Adipocyte (in vitro differentiated cells): ENCODE measurements around the gene GUCD1.
A peak's percentile ranks its signal among the peaks of the same experiment; 100 is the strongest.

Experiments
- DNase-seq: peaks from one replicate; pipeline ENCODE4 v3.0.0-alpha.2; 2015; ENCODE audit warnings: low read depth
- H3K27me3 ChIP-seq: replicated peaks from 2 replicates; pipeline ENCODE4 v1.7.0; 2013; ENCODE audit warnings: mild to moderate bottlenecking, low read length, moderate library complexity; ENCODE audit not compliant: control insufficient read depth, insufficient read depth
- H3K36me3 ChIP-seq: 2 replicates; pipeline ENCODE4 v1.7.0; 2013; ENCODE audit warnings: low read length, mild to moderate bottlenecking, moderate library complexity; ENCODE audit not compliant: control insufficient read depth, insufficient read depth, severe bottlenecking
- H3K4me1 ChIP-seq: 2 replicates; pipeline ENCODE4 v1.7.0; 2013; ENCODE audit warnings: mild to moderate bottlenecking, low read length, moderate library complexity; ENCODE audit not compliant: control insufficient read depth, insufficient read depth
- H3K4me3 ChIP-seq: 2 replicates; pipeline ENCODE4 v1.7.0; 2013; ENCODE audit warnings: mild to moderate bottlenecking, low read length, moderate library complexity
- H3K9ac ChIP-seq: 2 replicates; pipeline ENCODE4 v1.7.0; 2013; ENCODE audit warnings: mild to moderate bottlenecking, low read length, moderate library complexity
- H3K9me3 ChIP-seq: 2 replicates; pipeline ENCODE4 v1.7.0; 2013; ENCODE audit warnings: mild to moderate bottlenecking, low read length, moderate library complexity; ENCODE audit not compliant: control insufficient read depth

GUCD1 gene

DNA sequence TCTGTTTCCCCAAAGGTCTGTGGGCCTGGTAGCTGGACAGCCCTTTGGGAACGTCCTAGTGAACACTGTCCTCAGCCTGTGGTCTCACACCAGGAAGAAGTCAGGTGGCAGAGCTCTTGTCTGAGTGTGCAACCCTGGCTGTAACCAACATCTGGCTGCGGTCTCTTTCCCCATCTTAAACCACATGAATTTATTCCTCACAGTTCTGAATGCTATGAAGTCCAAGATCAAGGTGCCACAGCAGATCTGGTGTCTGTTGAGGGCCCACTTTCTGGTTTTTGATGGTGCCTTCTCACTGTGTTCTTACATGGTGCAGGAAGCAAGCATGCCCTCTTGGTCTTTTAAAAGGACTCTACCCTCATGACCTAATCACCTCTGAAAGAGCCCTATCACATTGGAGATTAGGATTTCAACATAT is 57.1 kb downstream of the GUCD1 start:
- DNase-seq: no peak
- H3K36me3 ChIP-seq: no peaks in the 10 kb centered on the region
- H3K9ac ChIP-seq: no peak overlapping the region
- no peaks in the 10 kb centered on the region for H3K9me3 ChIP-seq
- no peaks in the 10 kb centered on the region for H3K4me1 ChIP-seq
- H3K27me3 ChIP-seq: peaks cover 43% of the 10 kb centered on the region
- H3K4me3 ChIP-seq: no peak overlapping the region

DNA sequence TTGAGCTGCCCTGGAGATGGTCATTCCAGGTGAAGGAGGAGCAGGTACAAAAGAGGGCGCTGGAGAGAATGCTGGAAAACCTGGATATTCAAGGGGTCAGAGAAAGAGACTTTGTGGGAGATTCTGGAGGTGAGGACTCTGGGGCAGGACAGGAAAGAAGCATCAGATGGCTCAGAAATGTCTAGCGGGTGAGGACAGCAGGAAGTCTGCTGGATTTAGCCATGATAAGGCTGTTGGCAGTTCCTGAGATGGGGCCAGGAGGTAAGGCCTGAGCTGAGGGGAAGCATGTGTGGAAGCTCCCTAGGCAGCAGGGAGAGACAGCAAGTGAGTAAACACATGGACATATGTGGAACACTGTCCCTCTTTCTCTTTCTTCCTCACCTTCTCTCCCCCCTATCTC is 58.3 kb downstream of the GUCD1 start:
- H3K36me3 ChIP-seq: no peaks in the 10 kb centered on the region
- no peak for DNase-seq
- H3K9me3 ChIP-seq: no peaks in the 10 kb centered on the region
- no peak overlapping the region for H3K9ac ChIP-seq
- H3K4me1 ChIP-seq: no peaks in the 10 kb centered on the region
- peaks cover 43% of the 10 kb centered on the region for H3K27me3 ChIP-seq
- H3K4me3 ChIP-seq: no peak overlapping the region

DNA sequence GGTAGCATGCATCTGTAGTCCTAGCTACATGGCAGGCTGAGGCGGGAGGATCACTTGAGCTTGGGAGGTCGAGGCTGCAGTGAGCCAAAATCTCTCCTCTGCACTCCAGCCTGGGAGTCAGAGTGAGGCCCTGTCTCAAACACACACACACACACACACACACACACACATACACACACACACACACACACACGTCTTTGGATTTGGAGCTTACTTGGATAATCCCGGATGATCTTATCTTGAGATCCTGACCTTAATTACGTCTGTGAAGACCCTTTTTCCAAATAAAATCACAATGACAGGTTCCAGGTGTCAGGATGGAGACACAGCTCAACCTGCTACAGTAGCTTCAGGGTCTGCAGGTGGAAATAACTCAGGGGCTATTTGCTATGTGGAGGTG is 58.7 kb downstream of the GUCD1 start:
- Histone ChIP-seq H3K27me3 (peaks cover 43% of the 10 kb centered on the region), H3K9ac (no peak overlapping the region), H3K9me3 (no peaks in the 10 kb centered on the region), H3K36me3 (no peaks in the 10 kb centered on the region), H3K4me3 (no peak overlapping the region), H3K4me1 (no peaks in the 10 kb centered on the region)
- DNase-seq: no peak

DNA sequence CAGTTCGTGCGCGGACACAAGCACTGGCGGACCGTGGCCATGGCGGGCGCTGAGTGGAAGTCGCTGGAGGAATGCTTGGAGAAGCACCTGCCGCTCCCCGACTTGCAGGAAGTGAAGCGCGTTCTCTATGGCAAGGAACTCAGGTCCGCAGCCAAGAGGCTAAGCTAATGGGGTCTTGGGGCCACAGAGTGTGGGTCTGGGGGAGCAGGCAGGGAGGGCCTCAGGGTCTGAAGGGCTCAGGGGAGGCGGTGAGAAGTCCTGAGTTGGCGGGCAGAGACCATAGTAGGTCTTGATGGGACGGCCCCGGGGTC is 59.6 kb downstream of the GUCD1 start:
- H3K9ac ChIP-seq: no peak overlapping the region
- no peak overlapping the region for H3K4me3 ChIP-seq
- DNase-seq: no peak
- H3K36me3 ChIP-seq: no peaks in the 10 kb centered on the region
- H3K4me1 ChIP-seq: no peaks in the 10 kb centered on the region
- H3K27me3 ChIP-seq: peaks cover 34% of the 10 kb centered on the region
- no peaks in the 10 kb centered on the region for H3K9me3 ChIP-seq

DNA sequence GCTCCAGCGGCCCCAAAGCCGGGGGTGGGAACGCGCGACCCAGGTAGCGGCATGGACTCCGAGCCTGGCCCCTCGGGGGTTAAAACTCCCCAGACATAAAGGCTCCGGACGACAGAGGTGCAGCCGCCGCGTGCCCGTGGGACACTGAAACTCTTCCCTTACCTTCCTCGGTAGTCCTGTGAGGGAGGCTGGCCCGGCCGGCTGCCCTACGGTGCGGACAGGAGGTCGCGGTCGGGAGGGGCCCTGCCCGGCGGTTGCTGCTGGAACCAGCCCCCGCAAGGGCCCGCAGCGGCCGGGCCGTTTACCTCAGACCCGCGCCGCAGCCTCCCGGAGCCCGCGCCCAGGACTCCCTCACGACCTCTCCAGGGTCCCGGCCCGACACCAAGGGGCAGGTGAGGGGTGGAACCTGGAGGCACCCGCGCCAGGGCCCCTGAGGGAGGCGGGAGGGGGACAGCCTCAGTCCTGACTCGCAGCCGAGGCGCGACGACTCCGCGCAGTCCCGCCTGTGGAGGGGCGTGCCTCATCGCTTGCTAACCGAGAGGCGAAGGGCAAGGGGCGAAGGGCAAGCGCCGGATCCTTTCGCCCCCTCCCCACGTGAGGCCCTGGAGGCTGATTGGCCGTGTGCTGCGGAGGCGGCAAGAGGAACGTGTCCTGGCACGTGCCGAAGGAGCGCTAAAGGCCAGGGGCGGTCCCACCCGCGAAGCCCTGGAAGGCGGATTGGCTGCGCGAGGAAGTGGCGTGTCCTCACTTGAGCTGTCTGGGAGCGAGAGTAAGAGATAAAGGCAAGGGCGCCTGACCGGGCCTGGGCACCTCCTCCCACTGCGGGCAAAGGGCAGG is 60.2 kb downstream of the GUCD1 start, which contains the start of gene UPB1:
Gene UPB1 (plus strand): TSS at position 805 of the 837 bp plus-strand sequence. CDS start 72 bp downstream, outside the sequence.
- no peaks in the 10 kb centered on the region for H3K4me1 ChIP-seq
- DNase-seq: no peak
- H3K27me3 ChIP-seq: peaks cover 28% of the 10 kb centered on the region
- H3K9me3 ChIP-seq: no peaks in the 10 kb centered on the region
- H3K9ac ChIP-seq: no peak within 1 kb of the TSS
- peak within 1 kb of the TSS; percentile 17 for H3K4me3 ChIP-seq
- no peaks in the 10 kb centered on the region for H3K36me3 ChIP-seq

DNA sequence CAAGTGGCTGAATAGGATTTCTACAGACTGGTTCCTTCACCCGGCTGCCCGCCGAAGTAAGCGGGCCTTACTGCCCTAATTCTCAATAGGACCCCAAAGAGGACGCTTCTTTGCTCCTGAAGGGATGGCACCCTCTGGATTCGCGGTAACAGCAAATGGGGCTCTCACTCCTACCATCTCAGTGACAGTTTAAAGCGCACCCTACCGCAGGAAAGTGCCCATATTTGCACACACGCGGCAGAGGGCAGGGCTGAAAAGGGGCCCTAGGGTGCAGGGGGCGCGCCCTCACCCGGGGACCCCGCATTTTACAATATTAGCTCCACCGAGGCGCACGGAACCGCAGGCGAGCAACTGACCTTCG is 60.8 kb downstream of the GUCD1 start:
- Histone ChIP-seq H3K4me1 (no peaks in the 10 kb centered on the region), H3K36me3 (no peaks in the 10 kb centered on the region), H3K9ac (no peak overlapping the region), H3K9me3 (no peaks in the 10 kb centered on the region), H3K27me3 (peaks cover 26% of the 10 kb centered on the region), H3K4me3 (no peak overlapping the region)
- no peak for DNase-seq

DNA sequence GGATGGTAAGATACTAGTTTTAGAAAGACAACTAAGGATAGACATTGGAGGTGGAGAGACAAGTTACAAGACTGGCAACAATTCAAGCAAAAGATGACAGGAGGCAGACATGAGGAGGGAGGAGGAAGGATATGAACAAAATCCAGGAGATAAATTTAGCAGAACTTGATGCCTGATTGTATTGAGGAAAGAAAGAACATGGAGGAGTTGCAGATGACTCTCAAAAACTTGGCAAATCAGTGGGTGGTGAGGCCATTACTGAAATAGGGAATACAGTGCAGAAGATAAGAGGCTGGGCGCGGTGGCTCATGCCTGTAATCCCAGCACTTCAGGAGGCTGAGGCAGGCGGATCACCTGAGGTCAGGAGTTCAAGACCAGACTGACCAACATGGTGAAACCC is 62.5 kb downstream of the GUCD1 start:
- H3K27me3 ChIP-seq: peaks cover 23% of the 10 kb centered on the region
- H3K4me1 ChIP-seq: no peaks in the 10 kb centered on the region
- H3K9me3 ChIP-seq: no peaks in the 10 kb centered on the region

More for the DNA sequence above, 62.5 kb downstream of the GUCD1 start:
- DNase-seq: no peak
- no peaks in the 10 kb centered on the region for H3K36me3 ChIP-seq
- no peak overlapping the region for H3K4me3 ChIP-seq
- no peak overlapping the region for H3K9ac ChIP-seq
